SH-SY5Y (cell line): ENCODE results near the gene RTL9.

Experiments
- GATA2 ChIP-seq: IDR thresholded peaks from 2 replicates; pipeline ENCODE4 v1.6.1; 2011; ENCODE audit warnings: mild to moderate bottlenecking, low read depth, low read length
- GATA3 ChIP-seq: IDR thresholded peaks from 2 replicates; pipeline ENCODE4 v1.6.1; 2011; ENCODE audit warnings: low read depth, mild to moderate bottlenecking, low read length, moderate library complexity

DNA sequence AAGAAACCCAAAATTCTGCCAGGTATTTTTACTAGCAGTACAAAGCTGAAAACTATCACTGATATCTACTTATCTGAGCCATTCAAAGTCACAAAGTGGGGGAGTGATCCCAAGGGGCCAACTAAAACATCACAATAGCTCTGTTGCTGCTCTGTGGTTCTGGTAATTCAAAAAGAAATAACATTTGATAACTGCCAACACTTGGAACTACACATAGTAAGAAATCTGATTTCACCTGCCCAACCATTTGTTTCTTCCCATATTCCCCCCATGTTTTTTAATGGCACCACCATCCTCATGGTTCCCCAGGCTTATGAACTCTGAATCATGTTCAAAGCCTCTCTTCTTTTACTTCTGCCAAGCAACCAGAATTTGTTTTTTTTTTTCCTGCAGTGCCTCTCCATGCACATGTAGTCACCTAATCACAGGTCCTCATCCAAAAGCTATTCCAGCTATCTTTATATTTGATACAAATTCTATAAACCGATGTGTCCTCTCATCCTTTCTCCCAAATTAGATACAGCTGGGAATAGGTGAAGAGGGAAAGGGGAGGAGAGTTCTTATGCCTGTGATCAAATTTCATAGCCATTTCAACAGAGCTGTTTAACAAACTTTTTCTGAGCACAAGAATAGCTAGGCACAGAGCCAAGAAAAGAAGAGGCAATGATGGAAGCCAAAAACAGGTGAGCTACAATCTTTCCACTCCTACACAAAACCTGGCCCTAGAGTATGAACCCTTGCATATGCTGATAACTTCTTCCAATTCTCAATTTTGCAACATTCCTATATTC lies 48.5 kb upstream of the RTL9 start:
- TF ChIP-seq GATA2 (no peak), GATA3 (no peak)
